HG02973 (cell line): ENCODE results near the gene SLC39A6.
"Not testable (repeated sequence)": the region's sequence is repeated elsewhere in the genome, so short reads cannot be mapped to it uniquely, and the experiment has no call there.

Source experiments
- ATAC-seq: cut with Tn5 transposase; IDR thresholded peaks from one replicate; pipeline ENCODE4 v1.9.1; 2021; ENCODE audit warnings: moderate library complexity; ENCODE audit not compliant: unreplicated experiment

Gene SLC39A6

DNA sequence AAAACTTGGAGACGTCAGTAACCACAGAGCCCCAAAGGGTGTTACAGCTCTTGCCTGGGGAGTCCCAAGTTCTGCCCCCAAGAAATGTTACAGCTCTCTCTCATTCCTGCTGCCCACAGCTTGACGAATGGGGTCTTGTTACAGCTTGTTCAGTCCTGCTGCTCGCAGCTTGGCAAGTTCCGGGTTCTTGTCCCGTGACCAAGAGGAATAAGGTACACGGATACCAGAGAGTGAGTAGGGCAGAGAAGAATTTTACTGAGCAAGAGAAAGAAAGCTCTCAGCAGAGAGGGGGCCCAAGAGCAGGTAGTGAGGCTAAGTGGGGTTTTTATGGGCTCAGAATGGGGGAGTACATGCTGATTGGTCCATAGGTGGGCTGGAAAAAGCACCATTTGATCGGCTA lies 27.2 kb downstream of the SLC39A6 start:
- ATAC-seq: no peak

DNA sequence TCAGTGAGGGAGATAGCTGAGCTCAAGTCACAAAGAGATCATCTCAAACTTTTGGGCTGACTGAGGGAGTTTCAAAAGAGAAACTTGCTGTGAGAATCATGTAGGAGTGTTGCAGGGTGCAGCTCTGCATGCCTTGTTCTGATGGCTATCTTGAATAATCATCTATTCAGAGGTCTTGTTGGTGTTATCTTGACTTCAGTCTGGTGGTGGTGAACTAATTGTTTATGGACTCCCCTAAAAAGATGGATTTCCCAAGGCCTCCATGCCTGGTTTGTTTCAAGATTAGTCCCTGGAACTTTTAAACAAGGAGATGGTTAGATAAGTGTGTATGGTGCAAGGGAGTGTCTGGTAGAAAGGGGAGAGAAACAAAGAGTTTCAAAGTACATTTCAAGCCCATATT lies 29.8 kb downstream of the SLC39A6 start:
- no peak for ATAC-seq

DNA sequence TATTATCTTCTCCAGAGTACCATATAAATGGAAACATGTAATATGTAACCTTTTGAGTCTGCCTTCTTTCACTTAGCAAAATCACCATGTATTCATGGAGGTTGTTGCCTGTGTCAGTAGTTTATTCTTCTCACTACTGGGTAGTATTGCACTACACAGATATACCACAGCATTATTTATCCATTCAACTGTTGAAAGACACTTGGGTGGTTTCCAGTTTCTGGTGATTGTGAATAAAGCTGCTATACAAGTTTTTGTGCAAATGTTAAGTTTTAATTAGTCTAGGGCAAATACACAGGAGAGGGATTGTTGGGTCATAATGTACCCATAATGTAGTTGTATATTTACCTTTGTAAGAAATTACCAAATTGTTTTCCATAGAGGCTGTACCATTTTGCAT lies 32.2 kb downstream of the SLC39A6 start:
- ATAC-seq: no peak

DNA sequence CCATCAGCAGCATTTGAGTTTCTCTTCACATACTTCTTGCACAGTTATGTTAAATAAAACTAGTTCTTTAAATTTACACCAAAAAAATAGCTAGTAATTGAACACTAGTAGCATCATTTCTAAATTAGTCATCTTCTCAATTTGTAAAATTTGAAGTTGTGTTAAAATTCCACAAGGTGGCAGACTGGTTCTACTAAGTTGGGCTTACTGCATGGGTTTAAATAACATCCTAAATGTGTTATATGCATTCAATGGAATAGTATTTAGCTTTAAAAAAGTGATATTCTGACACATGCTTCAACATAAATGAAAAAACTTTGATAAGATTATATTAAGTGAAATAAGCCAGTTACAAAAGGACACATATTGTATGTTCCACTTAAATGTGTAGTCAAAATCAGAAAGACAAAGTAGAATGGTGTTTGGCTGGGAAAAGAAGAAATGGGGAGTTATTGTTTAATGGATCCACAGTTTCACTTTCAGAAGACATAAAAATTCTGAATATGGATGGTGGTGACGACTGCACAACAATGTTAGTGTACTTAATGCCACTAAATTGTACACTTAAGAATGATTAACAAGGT lies 33.1 kb downstream of the SLC39A6 start:
- ATAC-seq: no peak

DNA sequence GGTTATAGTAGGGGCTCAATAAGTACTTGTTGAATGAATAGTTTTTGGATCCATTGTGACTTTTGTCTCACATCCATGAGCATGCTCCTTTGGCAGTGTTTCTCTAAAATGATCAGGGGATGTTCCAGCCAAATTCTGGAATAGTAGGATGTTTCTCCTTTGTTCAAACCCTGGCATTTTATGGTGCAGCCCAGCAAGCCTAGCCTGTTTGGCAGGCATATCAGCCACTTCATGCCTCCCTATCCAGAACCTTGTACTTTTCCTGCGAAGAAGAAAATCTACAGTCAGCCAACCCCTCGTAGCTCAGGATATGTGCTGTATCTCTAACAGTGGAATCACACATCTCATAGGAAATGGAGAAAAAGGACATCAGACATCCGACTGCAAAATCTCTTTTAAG lies 34.7 kb downstream of the SLC39A6 start:
- no peak for ATAC-seq

DNA sequence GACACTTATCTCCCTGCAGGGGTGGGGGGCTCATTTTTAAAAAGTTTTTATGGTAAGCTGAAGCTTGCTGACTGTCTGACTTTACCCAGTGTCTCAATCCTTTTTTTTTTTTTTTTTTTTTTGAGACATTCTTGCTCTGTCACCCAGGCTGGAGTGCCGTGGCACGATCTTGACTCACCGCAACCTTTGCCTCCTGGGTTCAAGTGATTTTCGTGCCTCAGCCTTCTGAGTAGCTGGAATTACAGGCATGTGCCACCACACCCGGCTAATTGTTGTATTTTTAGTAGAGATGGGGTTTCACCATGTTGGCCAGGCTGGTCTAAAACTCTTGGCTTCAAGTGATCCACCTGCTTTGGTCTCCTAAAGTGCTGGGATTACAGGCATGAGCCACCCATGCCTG lies 37.0 kb downstream of the SLC39A6 start:
- not testable (repeated sequence) for ATAC-seq

DNA sequence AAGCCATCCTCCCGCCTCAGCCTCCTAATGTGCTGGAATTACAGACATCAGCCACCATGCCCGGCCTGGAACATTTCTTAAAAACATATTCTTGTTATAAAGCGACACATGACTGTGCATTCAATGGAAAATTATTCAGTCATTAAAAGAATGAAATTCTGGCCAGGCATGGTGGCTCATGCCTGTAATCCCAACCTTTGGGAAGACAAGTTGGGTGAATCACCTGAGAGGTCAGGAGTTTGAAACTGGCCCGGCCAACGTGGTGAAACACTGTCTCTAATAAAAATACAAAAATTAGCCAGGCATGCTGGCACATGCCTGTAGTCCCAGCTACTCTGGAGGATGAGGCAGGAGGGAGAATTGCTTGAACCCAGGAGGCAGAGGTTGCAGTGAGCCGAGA lies 40.1 kb downstream of the SLC39A6 start:
- no peak for ATAC-seq

DNA sequence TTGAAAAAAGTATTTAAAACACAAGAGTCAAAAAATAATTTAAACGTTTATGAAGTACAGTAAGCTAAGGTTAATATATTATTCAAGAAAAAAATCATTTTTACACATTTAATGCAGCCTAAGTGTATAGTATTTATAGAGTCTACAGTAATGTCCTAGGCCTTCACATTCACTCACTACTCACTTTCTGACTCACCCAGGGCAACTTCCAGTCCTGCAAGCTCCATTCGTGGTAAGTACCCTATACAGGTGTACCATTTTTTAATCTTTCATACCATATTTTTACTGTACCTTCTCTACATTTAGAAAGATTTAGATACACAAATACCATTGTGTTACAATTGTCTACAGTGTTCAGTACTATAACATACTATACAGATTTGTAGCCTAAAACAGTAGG lies 40.9 kb downstream of the SLC39A6 start:
- ATAC-seq: no peak

DNA sequence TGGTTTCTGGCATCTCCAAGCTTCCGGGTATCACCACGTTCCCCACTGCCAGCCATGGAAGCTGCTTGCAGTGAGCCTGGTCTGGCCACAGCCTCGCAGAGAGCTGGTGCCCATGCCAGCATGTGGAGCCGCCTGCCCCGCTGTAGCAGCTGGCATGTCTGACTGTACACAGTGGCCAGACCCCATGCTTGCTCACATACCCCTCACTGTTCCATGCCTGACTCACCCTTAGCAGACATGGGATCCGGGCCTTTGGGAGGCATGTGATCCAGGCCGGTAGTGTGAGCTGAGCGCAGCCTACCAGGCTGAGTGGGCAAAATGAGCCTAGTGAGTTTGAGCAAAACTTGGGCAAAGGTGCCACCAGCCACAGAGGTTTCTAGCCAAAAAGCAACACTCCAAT lies 43.0 kb downstream of the SLC39A6 start:
- ATAC-seq: no peak

DNA sequence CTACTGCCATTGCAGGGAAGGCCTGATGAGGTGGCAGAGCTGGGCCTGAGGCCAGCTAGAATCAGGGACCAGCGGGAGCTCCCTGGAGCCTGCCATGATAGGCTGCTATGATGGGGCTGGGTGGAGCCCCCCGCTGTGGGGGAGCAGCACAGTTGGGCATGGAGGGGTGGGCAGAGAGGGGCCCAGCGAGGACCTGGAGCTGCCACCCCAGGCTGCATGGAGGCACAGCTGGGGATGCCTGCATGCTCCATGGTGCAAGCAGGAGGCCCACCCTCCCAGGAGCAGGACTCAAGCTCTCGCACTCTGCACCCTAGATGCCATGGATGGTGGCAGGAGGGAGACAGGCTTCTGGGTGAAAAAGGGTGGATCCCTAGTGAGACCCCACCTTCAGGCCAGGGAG lies 43.9 kb downstream of the SLC39A6 start:
- ATAC-seq: no peak

DNA sequence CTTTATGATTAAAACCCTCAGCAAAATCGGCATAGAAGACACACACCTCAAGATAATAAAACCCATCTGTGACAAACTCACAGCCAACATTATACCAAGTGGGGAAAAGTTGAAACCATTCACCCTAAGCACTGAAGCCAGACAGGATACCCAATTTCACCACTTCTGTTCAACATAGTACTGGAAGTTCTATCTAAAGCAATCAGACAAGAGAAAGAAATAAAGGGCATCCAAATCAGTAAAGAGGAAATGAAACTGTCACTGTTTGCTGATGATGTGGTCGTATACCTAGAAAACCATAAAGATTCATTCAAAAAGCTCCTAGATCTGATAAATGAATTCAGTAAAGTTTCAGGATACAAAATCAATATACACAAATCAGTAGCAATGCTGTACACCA lies 45.4 kb downstream of the SLC39A6 start:
- no peak for ATAC-seq

DNA sequence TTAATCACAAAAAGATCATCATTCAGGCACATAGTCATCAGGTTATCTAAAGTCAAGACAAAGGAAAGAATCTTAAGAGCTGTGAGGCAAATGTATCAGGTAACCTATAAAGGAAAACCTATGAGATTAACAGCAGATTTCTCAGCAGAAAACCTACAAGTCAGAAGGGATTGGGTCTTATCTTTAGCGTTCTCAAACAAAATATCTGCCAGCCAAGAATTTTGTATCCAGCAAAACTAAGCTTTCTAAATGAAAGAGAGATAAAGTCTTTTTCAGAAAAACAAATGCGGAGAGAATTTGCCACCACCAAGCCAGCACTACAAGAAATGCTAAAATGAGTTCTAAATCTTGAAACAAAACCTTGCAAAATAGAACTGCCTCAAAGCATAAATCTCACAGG lies 48.0 kb downstream of the SLC39A6 start:
- not testable (repeated sequence) for ATAC-seq

DNA sequence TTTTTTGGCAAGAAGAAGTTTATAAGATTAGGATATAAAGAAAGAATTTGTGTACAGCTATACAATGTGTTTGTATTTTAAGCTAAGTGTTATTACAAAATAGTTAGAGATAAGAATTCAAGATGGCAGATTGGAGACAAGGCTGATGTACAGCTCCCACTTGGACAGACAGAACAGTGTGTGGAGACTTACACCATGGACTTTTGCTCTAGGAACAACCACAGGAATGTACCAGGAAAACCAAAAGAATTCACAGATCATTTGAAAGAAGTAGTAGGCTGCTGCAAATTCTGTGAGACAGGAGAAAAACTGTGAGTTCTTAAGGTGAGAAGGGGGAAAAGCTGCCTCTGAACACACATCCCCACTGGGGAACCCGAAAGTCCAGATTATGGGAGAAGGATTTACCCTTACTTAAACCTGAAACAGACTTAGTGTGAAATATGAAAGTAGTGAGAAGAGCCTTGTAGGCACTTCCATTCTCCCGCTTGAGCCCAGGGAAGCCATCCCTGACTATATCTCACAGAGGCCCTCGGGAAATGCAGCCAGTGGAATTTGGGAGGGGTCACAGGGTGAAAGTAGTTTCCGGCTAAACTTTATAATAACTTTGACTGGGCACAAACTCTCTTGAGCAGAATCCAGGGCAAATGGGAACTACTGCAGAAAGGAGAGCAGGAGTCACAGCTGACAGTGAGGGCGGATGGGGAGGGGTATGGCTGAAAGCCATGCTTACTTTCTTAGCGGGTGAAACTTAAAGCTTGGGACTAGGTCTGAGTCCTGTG lies 50.2 kb downstream of the SLC39A6 start:
- no peak for ATAC-seq

DNA sequence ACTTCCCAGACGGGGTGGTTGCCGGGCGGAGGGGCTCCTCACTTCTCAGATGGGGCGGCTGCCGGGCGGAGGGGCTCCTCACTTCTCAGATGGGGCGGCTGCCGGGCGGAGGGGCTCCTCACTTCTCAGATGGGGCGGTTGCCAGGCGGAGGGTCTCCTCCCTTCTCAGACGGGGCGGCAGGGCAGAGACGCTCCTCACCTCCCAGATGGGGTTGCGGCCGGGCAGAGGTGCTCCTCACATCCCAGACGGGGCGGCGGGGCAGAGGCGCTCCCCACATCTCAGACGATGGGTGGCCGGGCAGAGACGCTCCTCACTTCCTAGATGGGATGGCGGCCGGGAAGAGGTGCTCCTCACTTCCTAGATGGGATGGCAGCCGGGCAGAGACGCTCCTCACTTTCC lies 51.4 kb downstream of the SLC39A6 start:
- not testable (repeated sequence) for ATAC-seq

DNA sequence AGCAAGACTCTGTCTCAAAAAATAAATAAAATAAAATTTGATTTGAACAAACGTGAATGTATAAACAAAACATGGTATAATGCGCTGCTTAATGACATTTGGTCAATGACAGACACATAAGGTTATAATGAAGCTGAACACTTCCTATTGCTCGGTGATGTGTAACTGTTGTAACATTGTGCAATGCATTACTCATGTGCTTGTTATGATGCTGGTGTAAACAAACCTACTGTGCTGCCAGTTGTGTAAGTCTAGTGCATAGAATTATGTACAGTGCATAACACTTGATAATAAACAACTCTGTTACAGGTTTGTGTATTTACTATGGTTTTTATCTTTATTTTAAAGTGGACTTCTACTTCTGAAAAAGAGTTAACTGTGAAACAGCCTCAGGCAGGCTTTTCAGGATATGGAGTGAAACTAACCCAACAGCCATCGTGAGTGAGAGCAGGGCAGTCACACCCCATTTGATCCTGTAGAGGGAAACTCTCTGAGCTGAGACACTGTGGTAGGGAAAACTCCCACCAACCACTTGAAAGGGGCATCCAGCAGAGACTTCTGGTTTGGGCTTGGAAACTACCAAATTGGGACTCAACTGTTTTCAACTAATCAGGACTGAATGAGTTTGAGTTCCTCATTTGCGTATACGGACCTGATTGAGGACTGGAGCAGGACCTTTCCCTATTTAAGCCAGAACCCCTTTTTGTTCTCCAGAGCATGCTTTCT lies 53.1 kb downstream of the SLC39A6 start:
- no peak for ATAC-seq

DNA sequence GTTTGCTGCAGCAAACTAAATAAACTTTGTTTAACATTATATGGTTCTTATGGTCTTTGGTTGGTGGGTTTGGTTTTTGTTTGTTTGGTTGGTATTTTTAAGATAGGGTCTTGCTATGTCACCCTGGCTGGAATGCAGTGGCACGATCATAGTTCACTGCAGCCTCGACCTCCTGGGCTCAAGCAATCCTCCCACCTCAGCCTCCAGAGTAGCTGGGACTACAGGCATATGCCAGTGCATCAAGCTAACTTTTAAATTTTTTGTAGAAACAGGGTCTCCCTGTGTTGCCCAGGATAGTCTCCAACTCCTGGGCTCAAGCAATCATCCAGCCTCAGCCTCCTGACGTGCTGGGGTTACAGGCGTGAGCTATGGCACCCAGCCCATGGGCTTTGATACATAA lies 54.7 kb downstream of the SLC39A6 start:
- no peak for ATAC-seq

DNA sequence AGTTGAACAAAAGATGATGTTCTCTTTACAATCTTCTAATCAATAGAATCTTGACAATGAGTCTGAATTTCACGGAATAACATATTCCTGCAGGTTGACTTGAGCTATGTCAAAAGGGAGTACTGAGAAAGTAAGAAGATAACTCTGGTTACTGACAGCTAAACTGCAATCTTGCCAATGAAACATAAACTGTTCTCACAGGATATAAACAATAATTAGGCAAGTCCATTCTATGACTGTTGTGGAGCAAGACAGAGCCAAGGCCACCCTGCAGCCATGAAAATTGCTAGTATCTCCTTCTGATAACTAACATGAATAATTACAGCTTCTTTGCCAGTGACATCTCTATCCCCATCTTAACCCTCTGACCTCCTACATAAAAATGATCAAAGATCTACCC lies 55.5 kb downstream of the SLC39A6 start:
- no peak for ATAC-seq

DNA sequence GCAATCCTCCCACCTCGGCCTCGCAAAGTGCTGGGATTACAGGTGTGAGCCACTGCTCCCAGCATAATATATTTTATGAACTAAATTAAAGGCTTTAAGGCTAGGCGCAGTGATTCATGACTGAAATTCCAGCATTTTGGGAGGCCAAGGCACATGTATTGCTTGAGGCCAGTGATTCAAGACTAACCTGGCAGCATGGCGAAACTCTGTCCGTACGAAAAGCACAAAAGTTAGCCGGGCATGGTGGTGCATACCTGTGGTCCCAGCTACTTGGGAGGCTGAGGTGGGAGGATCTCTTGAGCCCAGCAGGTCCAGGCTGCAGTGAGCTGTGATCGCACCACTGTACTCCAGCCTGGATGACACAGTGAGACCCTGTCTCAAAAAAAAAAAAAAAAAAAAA lies 56.7 kb downstream of the SLC39A6 start:
- not testable (repeated sequence) for ATAC-seq

DNA sequence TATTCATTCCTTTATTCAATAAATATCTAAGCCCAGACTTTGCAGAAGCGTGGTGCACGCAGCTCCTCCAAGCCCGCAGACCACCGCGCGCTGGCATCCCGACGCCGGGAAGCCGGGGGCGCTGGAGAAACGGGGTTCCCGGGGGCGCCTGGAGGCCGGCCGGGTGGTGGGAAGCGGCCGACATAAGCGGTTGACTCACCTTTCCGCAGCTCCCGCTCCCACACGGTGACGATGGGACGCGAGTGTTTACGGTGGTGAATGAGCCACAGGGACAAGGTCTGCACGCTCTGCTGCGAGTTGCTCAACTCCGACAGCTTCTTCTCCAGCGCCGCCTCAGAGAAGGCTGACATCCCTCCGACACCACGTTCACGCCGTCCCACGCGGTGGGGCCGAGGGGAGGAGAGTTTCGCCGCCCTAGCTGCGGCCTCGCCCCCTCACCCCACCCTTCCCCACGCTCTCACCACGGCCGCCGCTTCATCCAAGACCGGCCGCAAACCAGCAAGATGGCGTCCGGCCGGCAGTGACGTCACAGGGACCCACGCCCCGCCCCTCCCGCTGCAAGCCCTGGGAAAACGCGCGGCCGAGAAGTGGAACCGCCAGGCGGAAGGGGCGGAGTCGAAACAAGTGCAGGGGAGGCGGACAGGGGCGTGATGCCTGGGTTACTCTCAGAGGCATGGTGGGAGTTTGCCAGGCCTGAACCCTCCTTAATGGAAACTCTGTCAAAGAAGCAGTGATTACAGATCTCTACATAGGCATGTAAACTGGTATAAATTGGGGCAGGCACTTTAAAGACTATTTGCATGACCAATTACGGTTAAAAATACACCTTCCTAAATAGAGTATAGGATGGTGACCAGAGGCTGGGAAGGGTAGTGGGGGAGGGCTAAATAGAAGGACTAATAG lies 61.8 kb downstream of the SLC39A6 start, which contains the start of gene RPRD1A:
Gene RPRD1A (minus strand): TSS at position 505 of the 903 bp plus-strand sequence. CDS start 155 bp downstream, at position 350.
- ATAC-seq: peak; percentile 91

DNA sequence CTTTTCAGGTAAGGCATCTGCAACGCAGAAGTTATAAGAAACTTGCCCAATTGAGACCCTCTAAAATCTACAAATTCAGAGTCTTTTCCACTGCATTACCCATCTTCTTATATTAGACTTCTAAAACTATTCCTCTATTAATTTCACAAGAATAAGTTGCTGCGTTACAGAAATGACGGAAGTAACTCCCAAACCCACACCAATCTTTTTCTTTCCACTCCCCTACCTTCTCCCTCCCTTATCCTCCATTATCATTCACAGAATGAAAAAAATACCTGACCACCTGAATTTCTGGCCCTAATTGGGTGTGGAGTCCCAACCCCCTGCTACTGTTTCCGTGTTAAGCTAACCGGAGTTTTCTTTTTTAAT lies 62.5 kb downstream of the SLC39A6 start:
- peak; percentile 4 for ATAC-seq

DNA sequence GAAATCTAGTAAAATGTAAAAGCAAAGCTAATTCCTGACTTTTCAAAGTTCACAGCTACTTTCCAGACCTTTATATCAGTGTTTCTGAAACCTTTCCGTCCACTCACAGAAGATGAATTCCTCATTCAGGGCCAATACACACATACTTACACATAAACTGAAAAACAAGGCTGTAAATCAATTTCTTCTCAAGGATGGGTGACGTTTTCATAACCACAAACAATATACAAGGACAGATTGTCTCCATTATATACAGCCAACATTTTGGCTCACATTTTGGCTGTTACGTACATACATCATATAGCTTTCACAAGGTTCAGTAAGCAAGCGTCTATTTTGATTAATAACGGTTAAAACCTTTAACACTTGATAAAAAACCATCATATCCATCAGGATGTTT lies 63.1 kb downstream of the SLC39A6 start:
- no peak for ATAC-seq
